HUDEP-2 (cell line): ENCODE data around the gene C4B.
"Not testable (repeated sequence)": the region's sequence is repeated elsewhere in the genome, so short reads cannot be mapped to it uniquely, and the experiment has no call there.

ENCODE experiments used
- DNase-seq, 76 experiments: peaks; one replicate each; lab custom pipeline; 2025; ENCODE audit not compliant: unreplicated experiment in 76 of 76; lab: John Stamatoyannopoulos, UW

Gene C4B

GRCh38 chr6:32014547-32014946 is at the start of gene C4B:
Gene C4B (plus strand): TSS chr6:32014795. CDS start chr6:32014846, 51 bp downstream.
- not testable (repeated sequence) for DNase-seq

- no peak for DNase-seq
Measured at GRCh38 chr6:31965700-31966099, 48.9 kb upstream of the C4B start.

GRCh38 chr6:31966506-31966905 is 48.1 kb upstream of the C4B start:
- DNase-seq = no peak

- no peak for DNase-seq
Measured at GRCh38 chr6:31966997-31967925, 47.3 kb upstream of the C4B start.

GRCh38 chr6:31967926-31968320 is 46.7 kb upstream of the C4B start:
- no peak for DNase-seq

- DNase-seq = no peak
Measured at GRCh38 chr6:31968326-31968725, 46.3 kb upstream of the C4B start.

GRCh38 chr6:31968791-31969711 is 45.5 kb upstream of the C4B start:
- DNase-seq = no peak

- peak in 2 of 76 experiments; percentile 7 to 26 for DNase-seq
Measured at GRCh38 chr6:31969712-31970603, 44.6 kb upstream of the C4B start.

- peak in 1 of 76 experiments; percentile 12 for DNase-seq
Measured at GRCh38 chr6:31970604-31971271, 43.9 kb upstream of the C4B start.

- no peak for DNase-seq
Measured at GRCh38 chr6:31971279-31971992, 43.2 kb upstream of the C4B start.

- peak in 75 of 76 experiments; percentile 83 to 100 (median 98) for DNase-seq
Measured at GRCh38 chr6:31971993-31972708, 42.4 kb upstream of the C4B start, which contains the start of gene DXO. Gene DXO (minus strand): TSS chr6:31972138. CDS start chr6:31971675, 463 bp downstream.

GRCh38 chr6:31972709-31973350 is 41.8 kb upstream of the C4B start:
- DNase-seq = peak in 22 of 76 experiments; percentile 9 to 63 (median 40)

GRCh38 chr6:31976065-31976464 is 38.5 kb upstream of the C4B start:
- DNase-seq = not testable (repeated sequence)

- DNase-seq = no peak
Measured at GRCh38 chr6:31977816-31978431, 36.7 kb upstream of the C4B start.

GRCh38 chr6:31978831-31979230 is 35.8 kb upstream of the C4B start:
- no peak for DNase-seq

GRCh38 chr6:31979238-31979898 is 35.2 kb upstream of the C4B start:
- DNase-seq = peak in 4 of 76 experiments; percentile 5 to 21 (median 12)
